H1 (cell line): ENCODE results near the gene ANO6. TPM values are rescaled to one million over a fixed set of nuclear protein-coding genes. Genes with fewer than 3 reads are reported as not detected.

Experiments used
- CHD1 ChIP-seq: IDR thresholded peaks from 2 replicates; pipeline ENCODE4 v1.6.1; 2012; ENCODE audit warnings: low read depth, low read length, improper control_type of control experiment
- CHD7 ChIP-seq: fragments of 300-600 bp; sonication (generic); IDR thresholded peaks from 2 replicates; pipeline ENCODE4 v1.7.1; 2012; ENCODE audit warnings: low read length, moderate library complexity, mild to moderate bottlenecking, inconsistent platforms; ENCODE audit not compliant: insufficient replicate concordance
- JUN ChIP-seq: IDR thresholded peaks from 2 replicates; pipeline ENCODE4 v1.6.1; 2011; ENCODE audit warnings: low read depth, mild to moderate bottlenecking, improper control_type of control experiment, low read length
- NANOG ChIP-seq: IDR thresholded peaks from 2 replicates; pipeline ENCODE4 v1.6.1; 2011; ENCODE audit warnings: low read length, low read depth, mild to moderate bottlenecking, inconsistent platforms; ENCODE audit not compliant: insufficient read depth, poor library complexity, severe bottlenecking
- SAP30 ChIP-seq: fragments of 300-600 bp; sonication (generic); IDR thresholded peaks from 2 replicates; pipeline ENCODE4 v1.7.1; 2012; ENCODE audit warnings: low read length, moderate library complexity, mild to moderate bottlenecking, inconsistent platforms; ENCODE audit not compliant: insufficient read depth, insufficient replicate concordance
- SIN3A ChIP-seq, 2 experiments: IDR thresholded peaks in 1 of 2; conservative IDR thresholded peaks in 1 of 2; 2 replicates each; pipeline ENCODE4 v1.6.1; 2011 to 2012; ENCODE audit warnings: low read length in 2 of 2, improper control_type of control experiment in 1 of 2, low read depth in 1 of 2, mild to moderate bottlenecking in 1 of 2
- SIX5 ChIP-seq: IDR thresholded peaks from 2 replicates; pipeline ENCODE4 v1.6.1; 2011; ENCODE audit warnings: mild to moderate bottlenecking, low read depth, low read length
- SP2 ChIP-seq: IDR thresholded peaks from 2 replicates; pipeline ENCODE4 v1.6.1; 2012; ENCODE audit warnings: mild to moderate bottlenecking, low read length, inconsistent platforms
- SRF ChIP-seq: IDR thresholded peaks from 2 replicates; pipeline ENCODE4 v1.6.1; 2011; ENCODE audit warnings: mild to moderate bottlenecking, low read depth, low read length, moderate library complexity
- TAF1 ChIP-seq: IDR thresholded peaks from 2 replicates; pipeline ENCODE4 v1.6.1; 2011; ENCODE audit warnings: mild to moderate bottlenecking, low read depth, low read length
- TEAD4 ChIP-seq: IDR thresholded peaks from 2 replicates; pipeline ENCODE4 v1.6.1; 2012; ENCODE audit warnings: low read depth, low read length, inconsistent platforms, mixed read lengths
- polyA plus RNA-seq, 7 experiments: library from polyadenylated mRNA; depleted of rRNA in 3 of 7; stranded (reverse) in 5 of 7; unstranded in 2 of 7; fragments of >200 nt in 5 of 7; fragments of 200-250 nt in 2 of 7; gene quantifications; 1 replicate in 5 of 7; 2 replicates in 1 of 7; 4 replicates in 1 of 7; pipeline versions ENCODE4 v1.2.1 to v1.2.3, GENCODE V29; 2011 to 2013; ENCODE audit warnings: missing spikeins in 2 of 7, mixed read lengths in 2 of 7
- total RNA-seq: library from RNA; stranded (reverse); fragmentation: NEBNext Ultra II Directional; extraction: Animal tissue kit (Norgen Biotek cat#: 25700); gene quantifications from 2 replicates; pipeline ENCODE4 v1.2.1, GENCODE V29; 2021

The ANO6 gene
- total and polyA plus RNA-seq, 2 of the 8 experiments (the other 6 are each of a cell fraction or from before 2014, with no cell fraction given) = 15.1 to 39.7 TPM

GRCh38 chr12:45189766-45190403, 26.0 kb upstream of the ANO6 start (continued):
- no peak for TF ChIP-seq CHD7
- no peak for TF ChIP-seq NANOG
- TF ChIP-seq SIX5 = no peak
- TF ChIP-seq TEAD4 = no peak
- no peak for TF ChIP-seq CHD1
- TF ChIP-seq SAP30 = no peak
- no peak for TF ChIP-seq SIN3A (conservative IDR thresholded peaks at IDR 0.05 in 1 of 2, IDR thresholded peaks at IDR 0.05 in 1 of 2; ENCODE audit: low read depth in 1 of 2, low read length in 2 of 2)
- TF ChIP-seq JUN = no peak
- no peak for TF ChIP-seq TAF1
- no peak for TF ChIP-seq SRF
- no peak for TF ChIP-seq SP2
